A549 (cell line): Measurements from ENCODE around the gene CREB5. TPM values are rescaled to one million over a fixed set of nuclear protein-coding genes. Genes with fewer than 3 reads are reported as not detected.
A peak's percentile ranks its signal among the peaks of the same experiment; 100 is the strongest.

ENCODE experiments used
- ATAC-seq, 2 experiments: fragments of 200-7000 bp in 1 of 2; fragments of >200 bp in 1 of 2; cut with Nextera tagmentation in 1 of 2; cut with Tn5 transposase in 1 of 2; 3 replicates each; pipeline versions ENCODE4 v1.8.0 to v1.9.1; 2018 to 2020; ENCODE audit warnings: mild to moderate bottlenecking in 1 of 2, moderate library complexity in 1 of 2
- CTCF ChIA-PET: fragments of 300-600 bp; sonication (Branson Sonifier 250); formaldehyde crosslinking; extraction: SDS; loops from one replicate; lab custom pipeline; 2021; ENCODE audit warnings: antibody characterized with exemption, inconsistent platforms; lab: Yijun Ruan, JAX
- POLR2A ChIA-PET: fragments of 350-600 bp; formaldehyde crosslinking; extraction: SDS; loops from one replicate; lab custom pipeline; 2021; ENCODE audit warnings: antibody characterized with exemption, inconsistent platforms; lab: Yijun Ruan, JAX
- DNase-seq, 2 experiments: peaks; one replicate each; pipeline versions ENCODE4 v3.0.0 to v3.0.0-alpha.2; 2011 to 2016; ENCODE audit warnings: low read depth in 1 of 2, low spot score in 1 of 2
- FAIRE-seq: peaks from 2 replicates; lab custom pipeline; 2011; peaks lifted over from hg19 to GRCh38; lab: Jason Lieb, UNC
- H3K27ac ChIP-seq, 2 experiments: fragments of >200 bp; sonication (Bioruptor Twin); formaldehyde crosslinking; 3 replicates each; pipeline ENCODE4 v1.5.1; 2016 to 2017
- H3K4me1 ChIP-seq: fragments of >200 bp; sonication (Bioruptor Twin); formaldehyde crosslinking; 3 replicates; pipeline ENCODE4 v1.6.1; 2016
- H3K4me2 ChIP-seq: fragments of >200 bp; sonication (Bioruptor Twin); formaldehyde crosslinking; 3 replicates; pipeline ENCODE4 v1.6.1; 2016
- H3K4me3 ChIP-seq: fragments of >200 bp; sonication (Bioruptor Twin); formaldehyde crosslinking; 3 replicates; pipeline ENCODE4 v1.5.1; 2016
- H3K9me3 ChIP-seq: fragments of >200 bp; sonication (Bioruptor Twin); formaldehyde crosslinking; 3 replicates; pipeline ENCODE4 v1.6.1; 2016
- BHLHE40 ChIP-seq: IDR thresholded peaks from 2 replicates; pipeline ENCODE4 v1.6.1; 2012; ENCODE audit warnings: low read depth, low read length, inconsistent platforms
- CEBPB ChIP-seq, 2 experiments: fragments of >200 bp in 1 of 2; sonication (Bioruptor Twin) in 1 of 2; formaldehyde crosslinking in 1 of 2; IDR thresholded peaks; 2 replicates each; pipeline ENCODE4 v1.6.1; 2012 to 2016
- CHD4 ChIP-seq: fragments of 200-600 bp; sonication (generic); IDR thresholded peaks from 2 replicates; pipeline ENCODE4 v1.6.1; 2016; ENCODE audit warnings: antibody characterized with exemption, mild to moderate bottlenecking, borderline replicate concordance
- EHF ChIP-seq: fragments of 250-450 bp; sonication (Bioruptor Pico); IDR thresholded peaks from 2 replicates; pipeline ENCODE4 v1.5.0; 2020; ENCODE audit warnings: mild to moderate bottlenecking
- EHMT2 ChIP-seq: fragments of 200-600 bp; sonication (generic); IDR thresholded peaks from 2 replicates; pipeline ENCODE4 v1.6.1; 2016; ENCODE audit warnings: antibody characterized with exemption, low read depth, mild to moderate bottlenecking, moderate library complexity
- ESRRA ChIP-seq: fragments of 150-350 bp; IDR thresholded peaks from 2 replicates; pipeline ENCODE4 v1.6.1; 2014; ENCODE audit warnings: mild to moderate bottlenecking, low read length, borderline replicate concordance
- FOSL2 ChIP-seq, 2 experiments: fragments of 450-650 bp in 1 of 2; fragments of >200 bp in 1 of 2; sonication (Bioruptor Twin) in 1 of 2; formaldehyde crosslinking; IDR thresholded peaks; 2 replicates each; pipeline versions ENCODE4 v1.5.0 to v1.6.1; 2016 to 2020; ENCODE audit warnings: mild to moderate bottlenecking in 1 of 2, moderate library complexity in 1 of 2
- FOXS1 ChIP-seq: fragments of 250-450 bp; sonication (Bioruptor Pico); IDR thresholded peaks from 2 replicates; pipeline ENCODE4 v1.5.0; 2020; ENCODE audit warnings: mild to moderate bottlenecking, moderate library complexity
- GATA3 ChIP-seq: IDR thresholded peaks from 2 replicates; pipeline ENCODE4 v1.6.1; 2012; ENCODE audit warnings: borderline replicate concordance
- HDAC2 ChIP-seq: fragments of 200-600 bp; sonication (generic); IDR thresholded peaks from 2 replicates; pipeline ENCODE4 v1.6.1; 2016
- JUN ChIP-seq, 2 experiments: fragments of >200 bp; sonication (Bioruptor Twin); formaldehyde crosslinking; IDR thresholded peaks; 2 replicates in 1 of 2; 3 replicates in 1 of 2; pipeline ENCODE4 v1.6.1; 2016 to 2017
- JUNB ChIP-seq: fragments of >200 bp; sonication (Bioruptor Twin); formaldehyde crosslinking; IDR thresholded peaks from 2 replicates; pipeline ENCODE4 v1.6.1; 2016
- KDM1A ChIP-seq: fragments of 200-600 bp; sonication (generic); IDR thresholded peaks from 2 replicates; pipeline ENCODE4 v1.6.1; 2016; ENCODE audit warnings: low read depth, mild to moderate bottlenecking
- MAFK ChIP-seq: fragments of 450-650 bp; IDR thresholded peaks from 2 replicates; pipeline ENCODE4 v1.6.1; 2014; ENCODE audit not compliant: partially characterized antibody
- MAZ ChIP-seq: fragments of 150-350 bp; IDR thresholded peaks from 2 replicates; pipeline ENCODE4 v1.6.1; 2014; ENCODE audit warnings: antibody characterized with exemption, low read depth, low read length, borderline replicate concordance
- NFE2L2 ChIP-seq: fragments of 150-350 bp; conservative IDR thresholded peaks from 2 replicates; pipeline ENCODE4 v1.6.1; 2014; ENCODE audit warnings: low read length
- PHF8 ChIP-seq: fragments of 200-600 bp; sonication (generic); IDR thresholded peaks from 2 replicates; pipeline ENCODE4 v1.6.1; 2016; ENCODE audit warnings: low read depth, mild to moderate bottlenecking, antibody characterized with exemption, moderate library complexity, borderline replicate concordance
- POLR2A ChIP-seq: IDR thresholded peaks from 2 replicates; pipeline ENCODE4 v1.6.1; 2012; ENCODE audit warnings: mild to moderate bottlenecking, low read length
- RAD21 ChIP-seq, 2 experiments: fragments of >200 bp in 1 of 2; sonication (Bioruptor Twin) in 1 of 2; formaldehyde crosslinking in 1 of 2; IDR thresholded peaks in 1 of 2; conservative IDR thresholded peaks in 1 of 2; 2 replicates in 1 of 2; 3 replicates in 1 of 2; pipeline ENCODE4 v1.6.1; 2012 to 2018; ENCODE audit warnings: inconsistent platforms in 1 of 2
- RNF2 ChIP-seq: fragments of 200-600 bp; sonication (generic); IDR thresholded peaks from 2 replicates; pipeline ENCODE4 v1.6.1; 2016; ENCODE audit warnings: low read depth, mild to moderate bottlenecking, antibody characterized with exemption, moderate library complexity, borderline replicate concordance
- SREBF2 ChIP-seq: fragments of 450-650 bp; IDR thresholded peaks from 2 replicates; pipeline ENCODE4 v1.6.1; 2014; ENCODE audit warnings: mild to moderate bottlenecking, moderate library complexity
- TFCP2L1 ChIP-seq: fragments of 250-450 bp; sonication (Bioruptor Pico); IDR thresholded peaks from 2 replicates; pipeline ENCODE4 v1.5.0; 2021; ENCODE audit warnings: mild to moderate bottlenecking
- ZFP36 ChIP-seq: fragments of 450-650 bp; IDR thresholded peaks from 2 replicates; pipeline ENCODE4 v1.6.1; 2014; ENCODE audit warnings: borderline replicate concordance; ENCODE audit not compliant: partially characterized antibody
- ZSCAN20 ChIP-seq: fragments of 250-450 bp; sonication (Bioruptor Pico); IDR thresholded peaks from 2 replicates; pipeline ENCODE4 v1.8.0; 2022; ENCODE audit warnings: mild to moderate bottlenecking, moderate library complexity
- WGBS: methylation state at CpG from one replicate; pipeline ENCODE4 v1.1.6; 2017; ENCODE audit errors: missing lambda C conversion rate; 5-methylcytosine and 5-hydroxymethylcytosine counted together
- polyA plus RNA-seq, 4 experiments: library from polyadenylated mRNA; depleted of rRNA in 3 of 4; stranded (reverse); fragments of >200 nt; fragmentation: RNase III in 1 of 4; extraction: RNeasy Plus Mini Kit Qiagen cat#74134 plus additional on column Dnase treatment in 1 of 4; gene quantifications; 2 replicates in 3 of 4; 3 replicates in 1 of 4; pipeline ENCODE4 v1.2.3, GENCODE V29; 2011 to 2017
- TF ChIP-seq, protein P1 (sequence below): fragments of >200 bp; sonication (Bioruptor Twin); formaldehyde crosslinking; IDR thresholded peaks from 2 replicates; pipeline ENCODE4 v1.6.1; 2016
- TF ChIP-seq, protein P2 (sequence below): fragments of 450-650 bp; IDR thresholded peaks from 2 replicates; pipeline ENCODE4 v1.6.1; 2014; ENCODE audit warnings: antibody characterized with exemption
- TF ChIP-seq, protein P3 (sequence below): IDR thresholded peaks from 2 replicates; pipeline ENCODE4 v1.6.1; 2012
- TF ChIP-seq, protein P4 (sequence below): fragments of 250-450 bp; sonication (Bioruptor Pico); IDR thresholded peaks from 2 replicates; pipeline ENCODE4 v1.5.0; 2020; ENCODE audit warnings: low read depth, mild to moderate bottlenecking, moderate library complexity
- TF ChIP-seq, protein P5 (sequence below): IDR thresholded peaks from 2 replicates; pipeline ENCODE4 v1.6.1; 2012; ENCODE audit warnings: low read depth, borderline replicate concordance

CREB5 gene
- polyA plus RNA-seq, 2 of the 4 experiments (the other 2 are of a cell fraction), result 0.61 to 1.5 TPM

DNA sequence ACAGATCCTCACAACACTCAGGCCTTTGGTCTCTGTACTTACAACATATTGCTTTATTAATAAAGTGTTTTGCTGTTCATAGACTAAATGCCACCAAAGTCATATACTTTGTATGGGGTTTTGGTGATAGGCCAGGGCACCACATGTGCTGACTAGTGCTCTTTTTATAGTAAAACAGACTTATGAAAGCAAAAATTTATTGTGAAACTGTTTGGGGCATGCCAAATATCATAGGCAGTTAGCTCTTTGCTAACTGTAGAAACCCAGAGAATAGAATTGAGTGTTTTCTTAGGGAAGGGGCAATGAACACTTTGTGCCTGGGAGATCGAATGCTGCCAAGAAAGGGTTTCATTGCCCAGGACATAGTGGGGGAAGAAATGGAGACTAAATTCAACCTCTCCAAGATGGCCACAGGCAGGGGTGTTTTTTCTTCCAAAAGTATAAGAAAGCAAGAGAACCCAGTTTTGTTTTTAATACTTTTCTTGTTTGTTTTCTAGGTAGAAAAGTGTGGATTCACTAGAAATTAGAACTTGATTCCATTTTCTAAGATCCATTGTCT, 403.1 kb downstream of the CREB5 start:
- no peak for FAIRE-seq
- H3K4me2 ChIP-seq, result no peak overlapping the region
- ChIA-PET CTCF (no interaction called here), POLR2A (no interaction called here)
- ATAC-seq, result no peak
- no peak for DNase-seq
- H3K9me3 ChIP-seq, result no peaks in the 10 kb centered on the region
- H3K4me3 ChIP-seq, result no peak overlapping the region
- 64% methylated on average over 1 of the region's 1 CpG for WGBS
- H3K27ac ChIP-seq, result no peak overlapping the region
- no peaks in the 10 kb centered on the region for H3K4me1 ChIP-seq
- peak; percentile 43 for TF ChIP-seq MAFK
- TF ChIP-seq, protein P1, sequence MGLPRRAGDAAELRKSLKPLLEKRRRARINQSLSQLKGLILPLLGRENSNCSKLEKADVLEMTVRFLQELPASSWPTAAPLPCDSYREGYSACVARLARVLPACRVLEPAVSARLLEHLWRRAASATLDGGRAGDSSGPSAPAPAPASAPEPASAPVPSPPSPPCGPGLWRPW, result no peak

DNA sequence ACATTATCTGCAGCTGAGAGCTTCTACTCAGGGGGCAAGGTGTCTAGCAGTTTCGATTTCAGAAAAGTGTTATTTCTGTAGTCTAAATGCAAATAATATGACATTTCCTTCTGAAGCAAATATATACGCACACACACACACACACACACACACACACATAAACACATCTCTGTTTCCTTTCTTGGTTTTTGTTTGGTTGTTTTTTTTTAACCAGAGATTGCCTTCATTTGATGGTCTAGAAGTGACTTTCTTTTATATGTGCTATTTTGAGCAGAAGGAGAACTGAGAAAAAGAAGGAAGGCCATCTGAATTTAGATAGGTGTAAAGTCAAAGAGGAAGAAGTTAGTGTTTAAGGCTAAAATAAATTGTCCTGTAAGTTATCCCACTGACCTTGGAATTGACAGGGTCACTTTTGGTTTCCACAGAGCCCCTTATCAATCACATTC, 403.6 kb downstream of the CREB5 start:
- ATAC-seq (no peak), DNase-seq (no peak), FAIRE-seq (no peak)
- Histone ChIP-seq H3K4me3 (no peak overlapping the region), H3K4me1 (no peaks in the 10 kb centered on the region), H3K27ac (no peak overlapping the region), H3K9me3 (no peaks in the 10 kb centered on the region), H3K4me2 (no peak overlapping the region)
- TF ChIP-seq TFCP2L1 (CRISPR knock-in tag) (no peak), FOSL2 (IDR thresholded peaks at IDR 0.05) (no peak), FOSL2 (CRISPR knock-in tag; IDR thresholded peaks at IDR 0.05) (no peak), HDAC2 (no peak), FOXS1 (CRISPR knock-in tag) (no peak), ZFP36 (no peak), NFE2L2 (no peak), EHMT2 (no peak), CEBPB (IDR thresholded peaks at IDR 0.05) (no peak), BHLHE40 (no peak), RNF2 (no peak), KDM1A (no peak), EHF (CRISPR knock-in tag) (no peak), GATA3 (no peak), ZSCAN20 (CRISPR knock-in tag) (no peak), CHD4 (no peak)
- TF ChIP-seq, protein P2, sequence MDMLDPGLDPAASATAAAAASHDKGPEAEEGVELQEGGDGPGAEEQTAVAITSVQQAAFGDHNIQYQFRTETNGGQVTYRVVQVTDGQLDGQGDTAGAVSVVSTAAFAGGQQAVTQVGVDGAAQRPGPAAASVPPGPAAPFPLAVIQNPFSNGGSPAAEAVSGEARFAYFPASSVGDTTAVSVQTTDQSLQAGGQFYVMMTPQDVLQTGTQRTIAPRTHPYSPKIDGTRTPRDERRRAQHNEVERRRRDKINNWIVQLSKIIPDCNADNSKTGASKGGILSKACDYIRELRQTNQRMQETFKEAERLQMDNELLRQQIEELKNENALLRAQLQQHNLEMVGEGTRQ, result no peak
- TF ChIP-seq, protein P3, sequence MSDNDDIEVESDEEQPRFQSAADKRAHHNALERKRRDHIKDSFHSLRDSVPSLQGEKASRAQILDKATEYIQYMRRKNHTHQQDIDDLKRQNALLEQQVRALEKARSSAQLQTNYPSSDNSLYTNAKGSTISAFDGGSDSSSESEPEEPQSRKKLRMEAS, result no peak
- TF ChIP-seq, protein P4, sequence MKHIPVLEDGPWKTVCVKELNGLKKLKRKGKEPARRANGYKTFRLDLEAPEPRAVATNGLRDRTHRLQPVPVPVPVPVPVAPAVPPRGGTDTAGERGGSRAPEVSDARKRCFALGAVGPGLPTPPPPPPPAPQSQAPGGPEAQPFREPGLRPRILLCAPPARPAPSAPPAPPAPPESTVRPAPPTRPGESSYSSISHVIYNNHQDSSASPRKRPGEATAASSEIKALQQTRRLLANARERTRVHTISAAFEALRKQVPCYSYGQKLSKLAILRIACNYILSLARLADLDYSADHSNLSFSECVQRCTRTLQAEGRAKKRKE (CRISPR knock-in tag), result no peak
- ChIA-PET CTCF (no interaction called here), POLR2A (no interaction called here)
- WGBS, result 25% methylated on average over 2 of the region's 2 CpGs

DNA sequence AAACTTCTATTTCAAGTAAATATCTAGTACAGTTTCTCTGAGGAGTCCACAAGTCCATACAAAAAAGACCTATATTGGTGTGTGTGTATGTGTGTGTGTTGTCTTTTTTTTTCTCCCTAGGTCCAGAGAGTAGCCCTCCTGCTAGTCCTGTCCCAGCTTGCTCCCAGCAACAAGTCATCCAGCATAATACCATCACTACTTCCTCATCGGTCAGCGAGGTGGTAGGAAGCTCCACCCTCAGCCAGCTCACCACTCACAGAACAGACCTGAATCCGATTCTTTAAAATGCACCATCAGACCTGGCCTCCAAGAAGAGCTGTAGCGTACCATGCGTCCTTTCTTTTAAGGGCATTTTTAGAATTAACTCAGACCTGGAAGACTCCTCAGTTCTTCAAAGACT, 406.7 kb downstream of the CREB5 start:
- DNase-seq (no peak), ATAC-seq (no peak; a peak in 1 of 6 replicates), FAIRE-seq (no peak)
- Histone ChIP-seq H3K27ac (no peak overlapping the region), H3K4me2 (no peak overlapping the region), H3K9me3 (no peaks in the 10 kb centered on the region), H3K4me3 (no peak overlapping the region), H3K4me1 (no peaks in the 10 kb centered on the region)
- TF ChIP-seq POLR2A (no peak), GATA3 (no peak), ZFP36 (no peak), ESRRA (no peak), SREBF2 (no peak), FOXS1 (CRISPR knock-in tag) (no peak), RAD21 (conservative IDR thresholded peaks at IDR 0.05 in 1 of 2, IDR thresholded peaks at IDR 0.05 in 1 of 2) (no peak), JUN (IDR thresholded peaks at IDR 0.05) (no peak), CEBPB (IDR thresholded peaks at IDR 0.05) (no peak), PHF8 (no peak), JUNB (no peak), ZSCAN20 (CRISPR knock-in tag) (no peak), MAZ (no peak)
- TF ChIP-seq, protein P5, sequence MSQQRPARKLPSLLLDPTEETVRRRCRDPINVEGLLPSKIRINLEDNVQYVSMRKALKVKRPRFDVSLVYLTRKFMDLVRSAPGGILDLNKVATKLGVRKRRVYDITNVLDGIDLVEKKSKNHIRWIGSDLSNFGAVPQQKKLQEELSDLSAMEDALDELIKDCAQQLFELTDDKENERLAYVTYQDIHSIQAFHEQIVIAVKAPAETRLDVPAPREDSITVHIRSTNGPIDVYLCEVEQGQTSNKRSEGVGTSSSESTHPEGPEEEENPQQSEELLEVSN, result no peak
- TF ChIP-seq, protein P3, result no peak
- CTCF ChIA-PET, result no interaction called here
- 57% methylated on average over 5 of the region's 5 CpGs for WGBS
- POLR2A ChIA-PET, result no interaction called here
